Activated naive CD4-positive, alpha-beta T cell treated with anti-CD3 and anti-CD28 coated beads, Interleukin-2, amount 50 U/mL, for 16 hours (primary cell): ENCODE data around the gene PTX3.

Experiments used
- DNase-seq: peaks from one replicate; pipeline ENCODE4 v3.0.0-alpha.2; 2020

Gene PTX3

DNA sequence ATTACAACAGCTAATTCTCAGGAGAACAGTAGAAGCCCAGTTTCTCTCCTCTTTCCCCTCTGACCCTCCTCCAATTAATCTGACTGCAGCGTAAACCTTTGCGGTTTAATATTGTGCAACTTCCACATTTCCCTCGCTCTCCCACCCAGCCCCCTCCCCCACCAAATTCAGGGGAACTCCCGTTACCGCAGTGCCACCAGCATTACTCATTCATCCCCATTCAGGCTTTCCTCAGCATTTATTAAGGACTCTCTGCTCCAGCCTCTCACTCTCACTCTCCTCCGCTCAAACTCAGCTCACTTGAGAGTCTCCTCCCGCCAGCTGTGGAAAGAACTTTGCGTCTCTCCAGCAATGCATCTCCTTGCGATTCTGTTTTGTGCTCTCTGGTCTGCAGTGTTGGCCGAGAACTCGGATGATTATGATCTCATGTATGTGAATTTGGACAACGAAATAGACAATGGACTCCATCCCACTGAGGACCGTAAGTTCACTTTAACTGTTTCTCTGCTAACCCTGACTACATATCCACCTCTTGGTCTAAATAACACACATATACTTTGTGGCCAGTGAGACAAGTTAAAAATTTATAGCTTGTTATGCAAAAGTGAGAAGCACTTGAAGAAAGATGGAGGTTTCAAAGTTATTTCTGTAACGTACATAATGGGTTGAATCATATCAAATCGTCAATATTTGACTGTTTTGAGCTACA lies at the start of gene PTX3:
TSS of gene PTX3 (plus strand) at position 268 of the 709 bp plus-strand sequence. CDS start at position 352, 84 bp downstream.
- DNase-seq = no peak

GRCh38 chr3:157387708-157388435 lies 48.8 kb upstream of the PTX3 start:
- no peak for DNase-seq

GRCh38 chr3:157388976-157389375 lies 47.7 kb upstream of the PTX3 start:
- no peak for DNase-seq

DNA sequence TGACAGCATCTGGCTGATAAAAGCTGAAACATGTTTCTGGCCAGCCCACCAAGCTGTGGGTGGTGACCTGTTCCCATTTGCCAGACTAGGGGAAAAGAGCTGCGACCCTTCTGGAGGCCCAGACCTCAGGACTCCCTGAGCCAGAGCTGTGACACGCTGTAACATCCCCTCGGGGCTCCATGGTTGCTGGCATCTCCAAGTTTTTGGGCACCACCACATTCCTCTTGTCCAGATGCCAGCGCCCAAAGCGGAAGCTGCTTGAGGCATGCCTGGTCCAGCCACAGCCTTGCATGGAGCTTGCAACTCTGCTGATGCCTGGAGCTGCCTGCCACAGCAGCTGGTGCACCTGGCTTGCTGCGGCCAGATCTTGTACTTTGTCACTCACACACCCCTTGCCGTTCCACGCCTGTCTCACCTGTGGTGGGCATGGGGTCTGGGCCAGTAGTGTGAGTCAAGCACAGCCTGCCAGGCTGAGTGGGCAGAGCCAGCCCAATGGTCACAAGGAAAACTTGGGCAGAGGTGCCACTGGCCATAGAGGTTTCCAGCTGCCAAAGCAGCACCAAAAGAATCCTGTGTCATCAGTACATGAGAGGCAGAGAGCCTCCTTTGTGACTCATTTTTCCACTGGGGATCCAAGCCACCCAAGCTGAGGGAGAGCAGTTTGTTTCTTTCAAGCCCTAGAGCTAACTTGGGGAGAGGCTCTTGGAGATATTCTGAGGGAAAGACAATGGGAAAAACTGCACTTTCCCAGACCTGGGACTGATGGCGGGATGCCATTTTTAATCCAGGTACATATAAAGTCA lies 45.7 kb upstream of the PTX3 start:
- no peak for DNase-seq

DNA sequence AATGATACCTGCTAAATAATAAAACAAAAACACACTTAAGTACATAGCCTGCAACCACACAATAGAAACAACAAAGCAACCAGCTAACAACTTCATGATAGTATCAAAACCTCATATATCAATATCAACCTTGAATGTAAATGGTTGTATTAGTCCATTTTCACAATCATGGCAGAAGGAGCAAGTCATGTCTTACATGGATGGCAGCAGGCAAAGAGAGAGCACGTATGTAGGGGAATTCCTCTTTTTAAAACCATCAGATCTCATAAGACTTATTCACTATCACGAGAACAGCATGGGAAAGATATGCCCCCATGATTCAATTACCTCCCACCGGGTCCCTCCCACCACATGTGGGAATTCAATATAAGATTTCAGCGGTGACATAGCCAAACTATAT lies 44.5 kb upstream of the PTX3 start:
- no peak for DNase-seq

GRCh38 chr3:157393113-157393512 lies 43.5 kb upstream of the PTX3 start:
- DNase-seq = no peak

- no peak for DNase-seq
Measured at GRCh38 chr3:157394411-157394810, 42.2 kb upstream of the PTX3 start.

DNA sequence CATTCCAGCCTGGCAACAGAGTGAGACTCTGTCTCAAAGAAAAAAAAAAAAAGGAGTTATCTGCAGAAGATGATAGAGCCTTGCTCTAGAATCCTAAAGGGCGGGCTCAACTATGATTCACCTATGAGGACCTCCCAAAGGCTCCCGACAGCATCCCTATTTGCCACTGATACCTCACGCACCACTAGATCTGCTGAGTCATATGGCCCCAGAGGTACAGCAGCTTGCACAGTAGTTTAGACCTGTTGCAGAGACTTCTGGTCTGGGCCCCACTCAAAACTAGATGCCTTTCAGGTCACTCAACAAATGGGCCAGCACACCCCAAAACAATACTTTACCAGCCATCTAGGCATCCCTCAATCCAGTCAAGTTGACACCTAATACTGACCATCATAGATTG lies 38.1 kb upstream of the PTX3 start:
- DNase-seq = no peak

DNA sequence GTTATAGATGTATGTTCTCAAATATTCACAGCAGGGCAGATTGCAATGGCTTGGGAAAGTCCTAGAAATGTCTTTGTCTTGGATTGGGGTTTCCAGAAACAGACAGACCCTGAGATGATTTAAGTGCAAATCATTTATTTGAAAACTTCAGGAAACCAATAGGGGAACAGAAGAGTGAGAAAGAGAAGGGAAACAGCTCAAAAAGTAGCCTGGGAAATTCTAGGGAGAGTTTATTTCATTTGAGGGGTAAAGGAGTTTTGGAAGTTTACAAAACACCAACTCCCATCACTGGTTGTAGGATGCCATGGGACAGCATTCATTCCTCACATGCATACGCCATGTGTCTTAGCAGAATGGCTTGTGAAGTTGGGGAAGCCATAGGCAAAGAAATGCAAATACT lies 32.3 kb upstream of the PTX3 start:
- no peak for DNase-seq

DNA sequence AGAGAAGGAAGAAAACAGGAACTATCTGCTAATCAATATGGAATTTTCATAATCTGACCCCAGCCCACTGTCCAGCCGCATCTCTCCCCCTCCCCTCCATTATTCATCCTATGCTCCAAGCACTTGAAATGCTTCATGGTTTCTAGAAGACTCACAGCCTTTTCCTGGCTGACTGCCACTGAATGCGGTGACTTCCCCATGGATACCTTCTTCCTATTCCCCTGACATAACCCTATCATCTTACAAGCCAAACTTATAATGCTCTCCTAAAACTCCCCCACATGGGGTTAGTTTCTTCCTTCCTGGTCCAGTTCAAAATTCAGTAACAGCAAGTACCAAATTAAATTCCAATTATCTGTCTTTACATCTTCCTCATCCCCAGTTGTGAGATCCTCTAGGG lies 31.2 kb upstream of the PTX3 start:
- DNase-seq = no peak

DNA sequence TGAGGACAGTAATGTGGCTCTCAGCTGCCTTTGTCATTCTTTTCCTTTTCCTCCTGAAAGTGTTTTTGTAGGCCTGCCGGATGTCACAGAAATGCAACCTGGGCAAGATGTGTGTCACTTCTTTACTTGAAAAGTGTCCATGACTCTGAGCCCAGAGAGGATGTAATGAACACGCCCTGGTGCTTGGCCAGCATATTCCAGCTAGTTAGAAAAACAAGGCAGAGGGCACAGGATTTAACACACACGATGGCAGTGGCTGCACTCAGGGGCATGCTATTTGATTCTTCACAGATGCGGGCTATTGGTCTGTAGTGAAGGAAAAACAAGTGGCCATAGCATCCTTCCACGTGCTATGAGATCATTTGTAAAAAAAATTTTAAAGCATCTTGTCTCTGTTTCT lies 30.3 kb upstream of the PTX3 start:
- no peak for DNase-seq

DNA sequence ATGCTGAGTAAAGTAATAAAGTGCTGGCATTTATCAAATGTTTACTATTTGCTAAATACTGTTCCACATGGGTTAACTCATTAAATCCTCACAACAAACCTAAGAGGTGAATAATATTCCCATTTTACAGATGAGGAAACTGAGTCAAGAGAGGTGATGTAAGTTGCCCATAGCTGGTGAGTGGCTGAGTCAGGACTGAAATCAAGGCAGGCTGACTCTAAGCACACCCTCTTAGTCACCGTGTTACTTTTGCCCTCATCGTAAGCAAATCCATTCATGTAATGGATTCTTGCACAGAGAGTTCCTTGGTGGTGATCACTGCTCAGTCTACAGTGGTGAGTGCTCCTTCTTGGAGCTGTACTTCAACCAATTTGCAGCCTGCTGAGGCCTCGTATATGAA lies 28.9 kb upstream of the PTX3 start:
- no peak for DNase-seq

GRCh38 chr3:157408499-157409149 lies 28.0 kb upstream of the PTX3 start:
- DNase-seq = no peak

DNA sequence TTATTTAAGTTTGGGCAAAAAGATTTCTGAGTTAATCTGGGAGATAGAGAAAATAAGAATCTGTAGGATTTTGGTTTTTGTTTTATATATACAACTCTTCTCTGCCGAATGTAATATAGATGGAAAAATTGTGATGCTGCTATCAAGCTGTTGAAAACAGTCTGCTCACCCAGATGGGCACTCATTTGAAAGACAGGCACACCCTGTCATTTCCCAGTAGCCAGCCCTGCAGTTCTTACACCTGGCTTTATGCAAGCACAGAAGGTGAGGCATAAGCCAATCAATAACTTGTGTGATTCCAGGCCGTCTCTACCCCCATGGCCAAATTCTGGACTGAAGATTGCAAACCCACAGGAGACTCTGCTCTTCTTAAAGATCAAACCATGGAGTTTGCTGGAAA lies 27.1 kb upstream of the PTX3 start:
- DNase-seq = no peak

DNA sequence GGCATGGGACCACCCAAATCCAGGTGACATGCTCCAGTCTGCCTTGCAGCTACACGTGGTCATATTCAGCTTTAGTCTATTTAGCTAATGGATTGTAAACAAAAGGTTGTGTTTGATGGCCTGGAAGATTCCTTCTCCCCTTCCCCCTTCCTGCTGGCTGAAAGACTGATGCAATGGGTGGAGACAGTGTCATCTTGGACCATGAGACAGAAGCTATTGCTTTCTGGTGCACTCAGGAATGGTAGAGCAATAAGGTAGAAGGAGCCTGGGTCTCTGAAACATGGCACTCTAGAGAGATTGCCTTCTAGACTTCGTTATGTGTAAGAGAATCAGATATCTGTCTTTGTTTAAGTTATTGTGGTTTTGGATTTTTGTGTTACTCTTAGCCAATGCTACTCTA lies 25.7 kb upstream of the PTX3 start:
- no peak for DNase-seq

DNA sequence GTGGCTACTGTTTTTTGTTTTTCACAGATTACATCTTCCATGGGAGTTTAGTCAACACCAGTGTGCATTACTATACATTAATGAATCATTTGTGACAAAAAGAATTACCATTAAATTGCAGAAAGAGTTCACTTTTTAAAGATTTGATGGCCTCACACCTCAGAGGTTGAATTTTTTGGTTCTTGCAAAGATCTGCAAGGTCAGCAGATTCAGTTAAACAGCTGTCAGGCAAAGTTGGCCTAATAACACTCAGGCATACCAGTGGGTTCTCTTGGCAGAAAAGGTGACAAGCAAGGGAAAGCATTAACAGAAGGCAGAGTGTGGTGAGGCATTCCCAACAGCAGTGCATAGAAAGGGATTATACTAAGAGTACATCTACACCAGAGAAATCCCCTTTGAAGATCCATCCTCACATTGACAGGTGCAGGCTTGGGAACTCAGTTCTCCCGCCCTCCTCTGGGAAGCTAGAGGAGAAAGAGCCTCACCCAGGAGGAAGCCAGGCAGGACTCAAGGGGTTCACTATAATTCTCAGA lies 24.3 kb upstream of the PTX3 start:
- DNase-seq = no peak

DNA sequence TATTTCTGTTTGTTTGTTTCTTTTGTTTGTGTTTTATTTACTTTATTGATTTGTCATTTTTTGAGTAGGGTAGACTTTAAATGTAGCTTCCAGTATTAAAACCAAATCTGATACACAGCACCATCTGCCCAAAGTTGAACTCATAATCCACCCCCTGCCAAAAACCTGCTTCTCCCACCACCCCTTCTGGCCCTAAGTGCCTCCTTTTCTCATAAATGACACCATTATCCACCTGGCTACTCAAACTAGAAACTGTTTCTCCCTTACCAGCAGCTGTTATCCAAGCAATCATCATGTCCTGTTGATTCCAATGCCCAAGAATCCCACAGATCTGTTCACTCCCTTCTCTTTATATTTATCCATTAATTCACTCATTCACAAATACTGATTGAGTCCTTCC lies 21.8 kb upstream of the PTX3 start:
- no peak for DNase-seq

GRCh38 chr3:157416347-157417087 lies 20.1 kb upstream of the PTX3 start:
- DNase-seq = no peak

GRCh38 chr3:157417247-157417646 lies 19.4 kb upstream of the PTX3 start:
- DNase-seq = no peak

- DNase-seq = no peak
Measured at GRCh38 chr3:157418104-157418503, 18.5 kb upstream of the PTX3 start.

GRCh38 chr3:157420606-157421130 lies 16.0 kb upstream of the PTX3 start:
- no peak for DNase-seq

- no peak for DNase-seq
Measured at GRCh38 chr3:157423337-157423736, 13.3 kb upstream of the PTX3 start.
